ENCODE measurements around the gene IFNK.

IFNK gene

DNA sequence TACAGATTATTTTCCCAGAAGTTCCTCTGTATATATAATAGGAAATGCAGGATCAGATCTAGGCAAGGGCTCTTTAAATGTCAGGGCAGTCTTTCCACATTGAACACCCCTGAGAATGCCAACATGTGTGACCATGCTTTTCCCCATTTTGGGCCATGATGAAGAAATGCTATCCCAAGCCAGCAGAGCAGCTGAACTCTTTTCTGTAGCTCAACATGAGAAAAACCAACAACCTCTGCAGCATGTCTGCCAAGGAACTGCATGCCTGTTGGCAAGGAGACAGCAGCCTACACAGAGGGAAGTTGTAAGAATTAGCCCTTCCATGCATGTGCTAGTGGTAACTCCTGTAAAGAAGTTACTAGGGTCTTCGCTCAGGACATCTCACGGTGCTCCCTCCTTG lies 9.5 kb upstream of the IFNK start:
- no peaks in the 10 kb centered on the region for H3K36me3 ChIP-seq (ENCODE audit: control insufficient read depth, insufficient read depth, low read length, severe bottlenecking)
- no peaks in the 10 kb centered on the region for H3K9me3 ChIP-seq (ENCODE audit: control insufficient read depth, low read length)
- H3K9ac ChIP-seq (ENCODE audit: low read length) = no peak overlapping the region
- H3K4me1 ChIP-seq (ENCODE audit: control insufficient read depth, insufficient read depth, low read length) = peaks cover 18% of the 10 kb centered on the region
- no peak overlapping the region for H3K4me3 ChIP-seq (ENCODE audit: low read length)
- DNase-seq (ENCODE audit: low read depth) = no peak
- H3K27me3 ChIP-seq (replicated peaks; ENCODE audit: control insufficient read depth, insufficient read depth, low read length) = no peaks in the 10 kb centered on the region

DNA sequence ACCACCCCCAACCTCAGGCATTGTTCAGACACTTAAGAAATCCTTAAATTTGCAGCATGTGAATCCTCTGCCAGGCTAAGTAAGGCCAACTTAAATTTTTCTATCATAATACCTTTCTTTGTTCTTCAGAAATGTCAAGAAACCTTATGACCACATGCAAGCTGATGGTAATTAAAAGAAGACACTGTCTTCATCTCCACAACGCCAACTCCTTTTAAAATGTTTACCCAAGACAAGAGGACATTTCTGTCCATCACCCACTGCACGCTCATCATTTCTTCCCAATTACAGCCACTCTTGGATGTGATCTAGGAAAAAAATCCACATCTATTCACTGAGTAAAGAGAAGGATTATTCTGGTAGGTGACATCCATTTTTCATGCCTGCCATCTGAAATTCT lies 6.1 kb upstream of the IFNK start:
- no peaks in the 10 kb centered on the region for H3K9me3 ChIP-seq (ENCODE audit: control insufficient read depth, low read length)
- no peak overlapping the region for H3K4me3 ChIP-seq (ENCODE audit: low read length)
- H3K9ac ChIP-seq (ENCODE audit: low read length) = no peak overlapping the region
- H3K36me3 ChIP-seq (ENCODE audit: control insufficient read depth, insufficient read depth, low read length, severe bottlenecking) = no peaks in the 10 kb centered on the region
- no peak for DNase-seq (ENCODE audit: low read depth)
- peaks cover 11% of the 10 kb centered on the region for H3K4me1 ChIP-seq (ENCODE audit: control insufficient read depth, insufficient read depth, low read length)
- H3K27me3 ChIP-seq (replicated peaks; ENCODE audit: control insufficient read depth, insufficient read depth, low read length) = no peaks in the 10 kb centered on the region

DNA sequence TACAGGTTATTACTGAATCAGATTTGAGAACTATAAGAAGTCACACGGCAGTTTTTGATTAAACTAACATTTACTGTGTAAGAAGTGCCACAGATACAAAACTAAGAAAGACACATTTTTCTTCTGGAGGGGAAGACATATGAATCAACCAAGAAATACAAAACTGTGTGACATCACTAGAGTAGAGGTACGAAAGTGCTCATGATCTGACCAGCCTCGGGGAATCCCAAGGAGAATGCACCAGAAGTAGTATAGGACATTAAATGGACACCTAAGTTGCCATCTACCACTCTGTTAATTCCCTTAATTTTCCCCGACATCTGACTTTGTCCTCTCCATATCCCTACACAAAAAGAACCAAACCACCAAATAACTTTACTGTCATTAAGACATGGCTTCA lies 5.3 kb upstream of the IFNK start:
- Histone ChIP-seq H3K36me3 (ENCODE audit: control insufficient read depth, insufficient read depth, low read length, severe bottlenecking) (no peaks in the 10 kb centered on the region), H3K27me3 (replicated peaks; ENCODE audit: control insufficient read depth, insufficient read depth, low read length) (no peaks in the 10 kb centered on the region), H3K9me3 (ENCODE audit: control insufficient read depth, low read length) (no peaks in the 10 kb centered on the region), H3K4me3 (ENCODE audit: low read length) (no peak overlapping the region), H3K4me1 (ENCODE audit: control insufficient read depth, insufficient read depth, low read length) (peaks cover 11% of the 10 kb centered on the region), H3K9ac (ENCODE audit: low read length) (no peak overlapping the region)
- DNase-seq (ENCODE audit: low read depth) = no peak

DNA sequence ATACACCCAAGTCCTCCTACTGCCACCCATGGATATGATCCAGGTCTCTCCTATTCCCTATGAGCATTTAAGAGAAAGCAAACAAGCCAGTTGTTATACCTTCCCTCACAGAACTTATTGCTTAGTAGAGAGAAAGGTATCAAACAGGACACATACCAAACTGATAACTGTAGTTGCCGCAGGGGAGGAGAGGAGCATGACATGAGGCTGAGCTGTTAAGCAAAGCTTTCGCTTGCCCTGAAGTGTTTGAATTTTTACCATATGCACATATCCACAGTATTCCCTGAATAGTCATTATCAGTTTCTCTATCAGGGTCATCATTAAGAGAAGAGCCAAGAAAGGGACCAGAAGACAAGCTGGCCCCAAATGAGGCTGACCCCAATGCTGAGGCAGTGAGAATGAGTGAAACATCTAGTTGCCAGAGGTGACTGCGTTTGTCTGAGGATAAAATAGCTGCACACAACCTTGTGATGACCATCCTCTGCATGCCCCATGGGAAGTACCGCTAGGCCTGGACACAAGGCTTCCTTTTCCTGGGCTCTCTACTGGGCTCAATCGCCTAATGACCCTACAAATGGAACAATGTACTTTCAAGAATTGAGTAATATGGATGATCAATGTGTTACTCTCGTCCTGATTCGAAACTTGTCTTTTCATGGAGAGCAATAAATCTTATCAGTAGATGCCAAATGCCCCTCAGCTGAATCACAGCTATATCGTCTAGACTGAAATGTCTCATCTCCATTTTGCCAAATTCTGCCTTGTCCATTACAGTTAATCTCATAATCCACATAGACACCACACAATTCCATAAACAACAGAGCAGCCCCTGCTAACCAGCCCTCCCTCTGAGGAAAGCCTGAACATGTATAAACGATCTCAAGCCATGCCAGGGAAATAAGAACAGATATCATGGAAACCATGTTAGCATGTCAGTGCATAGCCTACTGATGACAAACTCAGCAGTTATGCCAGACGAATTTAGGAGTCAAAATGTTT lies 4.3 kb upstream of the IFNK start:
- no peak for DNase-seq (ENCODE audit: low read depth)
- Histone ChIP-seq H3K9me3 (ENCODE audit: control insufficient read depth, low read length) (no peaks in the 10 kb centered on the region), H3K4me1 (ENCODE audit: control insufficient read depth, insufficient read depth, low read length) (peaks cover 8% of the 10 kb centered on the region), H3K36me3 (ENCODE audit: control insufficient read depth, insufficient read depth, low read length, severe bottlenecking) (no peaks in the 10 kb centered on the region), H3K4me3 (ENCODE audit: low read length) (no peak overlapping the region), H3K27me3 (replicated peaks; ENCODE audit: control insufficient read depth, insufficient read depth, low read length) (no peaks in the 10 kb centered on the region), H3K9ac (ENCODE audit: low read length) (no peak overlapping the region)

DNA sequence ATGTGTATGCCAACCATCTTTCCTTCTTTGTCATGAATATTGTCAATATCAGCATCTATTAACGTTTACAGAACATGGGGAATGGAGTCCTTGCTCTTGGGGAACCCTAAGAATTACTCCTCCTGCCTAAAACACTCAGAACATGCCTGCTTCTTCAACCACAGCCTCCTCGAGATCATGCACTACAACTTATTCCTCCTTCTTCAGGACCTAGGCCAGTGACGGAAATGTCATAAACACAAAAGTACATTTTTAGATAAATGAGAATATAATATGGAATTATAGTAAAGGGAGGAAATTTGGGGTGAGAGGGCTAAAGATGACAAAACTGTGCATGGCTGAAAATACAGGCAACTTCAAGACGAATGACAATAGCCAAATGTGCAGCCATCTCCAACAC lies 3.1 kb upstream of the IFNK start:
- Histone ChIP-seq H3K4me1 (ENCODE audit: control insufficient read depth, insufficient read depth, low read length) (peaks cover 6% of the 10 kb centered on the region), H3K36me3 (ENCODE audit: control insufficient read depth, insufficient read depth, low read length, severe bottlenecking) (no peaks in the 10 kb centered on the region), H3K4me3 (ENCODE audit: low read length) (no peak overlapping the region), H3K27me3 (replicated peaks; ENCODE audit: control insufficient read depth, insufficient read depth, low read length) (no peaks in the 10 kb centered on the region), H3K9me3 (ENCODE audit: control insufficient read depth, low read length) (no peaks in the 10 kb centered on the region), H3K9ac (ENCODE audit: low read length) (no peak overlapping the region)
- DNase-seq (ENCODE audit: low read depth) = no peak

DNA sequence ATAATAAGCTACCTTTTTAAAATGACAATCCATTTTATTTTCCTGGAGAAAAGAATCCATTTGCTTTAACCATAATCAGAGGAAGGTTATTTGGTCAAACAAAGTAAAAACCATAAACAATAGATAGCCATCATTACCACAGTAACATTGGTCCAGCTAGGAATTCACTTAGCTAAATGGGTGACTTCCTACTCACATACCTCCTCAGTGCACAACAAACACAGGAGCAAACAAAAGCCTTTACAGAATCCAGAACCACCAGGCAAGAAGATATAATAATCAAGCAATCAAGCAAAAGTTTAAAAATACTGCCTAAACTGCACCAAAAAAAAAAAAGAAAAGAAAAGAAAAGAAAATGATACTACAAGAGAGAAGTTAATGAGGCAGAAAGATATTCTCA lies 949 bp upstream of the IFNK start:
- H3K4me3 ChIP-seq (ENCODE audit: low read length) = no peak overlapping the region
- H3K4me1 ChIP-seq (ENCODE audit: control insufficient read depth, insufficient read depth, low read length) = peaks cover 16% of the 10 kb centered on the region
- no peaks in the 10 kb centered on the region for H3K36me3 ChIP-seq (ENCODE audit: control insufficient read depth, insufficient read depth, low read length, severe bottlenecking)
- H3K9me3 ChIP-seq (ENCODE audit: control insufficient read depth, low read length) = no peaks in the 10 kb centered on the region
- no peaks in the 10 kb centered on the region for H3K27me3 ChIP-seq (replicated peaks; ENCODE audit: control insufficient read depth, insufficient read depth, low read length)
- no peak for DNase-seq (ENCODE audit: low read depth)
- no peak overlapping the region for H3K9ac ChIP-seq (ENCODE audit: low read length)

DNA sequence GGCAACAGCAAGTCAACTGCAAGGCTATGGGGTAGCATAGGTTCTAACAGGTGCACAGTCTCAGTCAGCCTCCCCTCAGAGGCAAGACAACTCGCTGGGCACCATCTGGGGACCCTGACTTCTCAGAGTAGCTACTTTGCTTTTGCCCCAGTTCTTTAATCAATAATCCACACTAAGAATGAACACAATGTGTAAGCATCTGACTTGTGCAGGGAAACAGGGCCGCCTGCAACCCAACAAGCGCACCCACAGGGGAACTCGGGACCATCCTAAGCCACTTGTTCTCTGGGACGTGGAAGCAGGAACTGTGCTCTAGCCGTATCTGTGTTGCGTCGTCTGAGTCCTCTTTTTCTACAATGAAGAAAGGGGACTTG lies 3.6 kb downstream of the IFNK start:
- H3K4me1 ChIP-seq (ENCODE audit: control insufficient read depth, insufficient read depth, low read length) = peaks cover 10% of the 10 kb centered on the region
- no peaks in the 10 kb centered on the region for H3K27me3 ChIP-seq (replicated peaks; ENCODE audit: control insufficient read depth, insufficient read depth, low read length)
- peak overlapping the region; percentile 85 for H3K4me3 ChIP-seq (ENCODE audit: low read length)
- H3K36me3 ChIP-seq (ENCODE audit: control insufficient read depth, insufficient read depth, low read length, severe bottlenecking) = no peaks in the 10 kb centered on the region
- H3K9me3 ChIP-seq (ENCODE audit: control insufficient read depth, low read length) = no peaks in the 10 kb centered on the region
- DNase-seq (ENCODE audit: low read depth) = no peak
- H3K9ac ChIP-seq (ENCODE audit: low read length) = no peak overlapping the region

GRCh38 chr9:27528076-27528885 lies 4.2 kb downstream of the IFNK start:
- H3K36me3 ChIP-seq (ENCODE audit: control insufficient read depth, insufficient read depth, low read length, severe bottlenecking) = no peaks in the 10 kb centered on the region
- H3K4me1 ChIP-seq (ENCODE audit: control insufficient read depth, insufficient read depth, low read length) = peaks cover 10% of the 10 kb centered on the region
- H3K4me3 ChIP-seq (ENCODE audit: low read length) = peak overlapping the region; percentile 85
- no peaks in the 10 kb centered on the region for H3K27me3 ChIP-seq (replicated peaks; ENCODE audit: control insufficient read depth, insufficient read depth, low read length)
- DNase-seq (ENCODE audit: low read depth) = peak; percentile 71
- H3K9me3 ChIP-seq (ENCODE audit: control insufficient read depth, low read length) = no peaks in the 10 kb centered on the region
- peak overlapping the region; percentile 75 for H3K9ac ChIP-seq (ENCODE audit: low read length)

DNA sequence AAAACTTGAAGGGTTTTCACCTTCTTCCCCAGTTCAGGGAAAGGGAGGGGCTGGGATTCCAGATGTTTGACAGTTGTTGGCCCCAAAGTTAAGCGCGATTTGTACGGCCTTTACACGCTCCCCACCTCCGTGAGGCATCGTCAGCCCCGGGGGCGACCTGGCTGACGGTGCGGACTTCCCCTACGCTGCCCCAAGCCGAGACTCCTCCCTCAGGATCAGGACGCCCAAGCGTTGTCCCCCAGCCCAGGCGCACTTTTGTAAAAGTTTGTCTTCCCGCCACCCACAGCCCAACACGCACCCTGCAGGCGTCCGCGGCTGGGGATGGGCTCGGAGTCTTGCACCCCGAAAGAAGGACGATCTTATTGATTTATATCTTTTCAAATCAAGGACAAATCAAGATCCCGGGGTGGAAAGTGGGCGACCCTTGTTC lies 4.8 kb downstream of the IFNK start:
- Histone ChIP-seq H3K4me3 (ENCODE audit: low read length) (peak overlapping the region; percentile 85), H3K27me3 (replicated peaks; ENCODE audit: control insufficient read depth, insufficient read depth, low read length) (no peaks in the 10 kb centered on the region), H3K9ac (ENCODE audit: low read length) (peak overlapping the region; percentile 75), H3K9me3 (ENCODE audit: control insufficient read depth, low read length) (no peaks in the 10 kb centered on the region), H3K36me3 (ENCODE audit: control insufficient read depth, insufficient read depth, low read length, severe bottlenecking) (no peaks in the 10 kb centered on the region), H3K4me1 (ENCODE audit: control insufficient read depth, insufficient read depth, low read length) (peaks cover 13% of the 10 kb centered on the region)
- DNase-seq (ENCODE audit: low read depth) = peak; percentile 44

GRCh38 chr9:27529316-27530278 lies 5.5 kb downstream of the IFNK start, which contains the start of gene MOB3B:
TSS of gene MOB3B (minus strand) at chr9:27529814. CDS start at chr9:27455550, 74,264 bp downstream.
- Histone ChIP-seq H3K4me1 (ENCODE audit: control insufficient read depth, insufficient read depth, low read length) (peaks cover 15% of the 10 kb centered on the region), H3K4me3 (ENCODE audit: low read length) (peak within 1 kb of the TSS; percentile 85), H3K9ac (ENCODE audit: low read length) (peak within 1 kb of the TSS; percentile 75), H3K36me3 (ENCODE audit: control insufficient read depth, insufficient read depth, low read length, severe bottlenecking) (no peaks in the 10 kb centered on the region), H3K27me3 (replicated peaks; ENCODE audit: control insufficient read depth, insufficient read depth, low read length) (no peaks in the 10 kb centered on the region), H3K9me3 (ENCODE audit: control insufficient read depth, low read length) (no peaks in the 10 kb centered on the region)
- DNase-seq (ENCODE audit: low read depth) = peak; percentile 86
